ENCODE results near the gene MEAF6.

The MEAF6 gene

DNA sequence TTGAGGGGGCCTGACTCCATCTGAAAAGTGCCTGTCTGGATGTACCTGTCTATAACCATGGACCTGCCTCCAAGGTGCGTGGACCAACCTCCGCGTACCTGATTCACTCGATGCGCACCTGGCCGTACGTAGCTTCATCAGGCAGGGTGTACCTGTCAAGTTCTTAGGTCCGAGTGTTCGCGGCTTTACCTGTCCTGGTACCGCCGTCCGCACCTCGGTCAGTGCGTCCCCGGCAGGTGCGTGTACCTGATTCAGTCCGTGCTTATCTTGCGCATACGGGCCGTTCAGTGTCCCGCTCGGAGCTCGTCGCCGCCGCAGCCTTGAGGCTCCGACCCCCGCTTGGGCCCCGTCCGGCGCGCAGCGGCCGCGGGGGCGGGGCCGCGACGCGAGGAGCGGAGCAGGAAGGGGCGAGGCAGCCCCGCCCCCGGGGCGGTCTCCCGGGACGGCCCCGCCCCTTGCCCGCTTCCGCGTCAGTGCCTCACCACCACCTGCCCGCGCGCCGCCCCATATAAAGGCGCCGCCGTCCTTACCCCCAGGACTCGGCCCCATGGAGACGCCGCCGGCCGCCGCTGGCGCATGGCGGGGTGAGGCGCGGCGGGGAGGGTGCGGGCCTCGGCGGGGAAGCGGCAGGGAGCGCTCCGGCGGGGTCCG lies 40.4 kb downstream of the MEAF6 start, which contains the start of gene ZC3H12A:
ZC3H12A (plus strand) TSS at position 535 of the 651 bp plus-strand sequence. CDS start 917 bp downstream, outside the sequence.
- DNase-seq (ENCODE audit: low read depth, low spot score), result no peak

DNA sequence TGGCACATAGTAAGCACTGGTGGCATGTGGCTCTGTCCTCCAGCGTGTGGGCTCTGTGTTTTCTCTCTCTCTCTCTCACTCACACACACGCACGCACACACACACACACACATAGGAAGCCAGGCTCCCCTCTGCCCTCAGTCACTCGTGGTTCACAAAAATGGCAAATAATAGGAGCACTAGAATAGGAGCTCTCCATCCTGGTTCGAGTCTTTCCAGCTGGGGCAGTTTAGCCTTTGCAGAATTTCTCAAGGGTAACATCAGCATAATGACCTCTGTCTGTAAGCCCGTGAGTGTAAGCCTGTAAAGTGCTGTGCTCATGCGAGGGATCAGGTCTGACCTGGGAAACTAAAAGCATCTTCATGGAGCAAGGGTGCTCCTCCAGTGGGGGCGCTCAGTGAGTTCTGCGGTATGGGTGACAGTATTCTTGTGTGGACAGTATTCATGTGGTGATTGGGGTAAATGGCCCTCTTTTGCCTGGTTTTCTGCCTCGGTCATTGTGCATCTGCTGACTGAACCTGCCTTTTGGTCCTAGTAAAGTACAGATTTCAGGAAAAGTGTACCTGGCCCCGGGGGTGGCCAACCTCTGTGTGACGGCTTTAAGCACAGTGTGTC lies 41.0 kb downstream of the MEAF6 start:
- DNase-seq (ENCODE audit: low read depth, low spot score), result no peak

DNA sequence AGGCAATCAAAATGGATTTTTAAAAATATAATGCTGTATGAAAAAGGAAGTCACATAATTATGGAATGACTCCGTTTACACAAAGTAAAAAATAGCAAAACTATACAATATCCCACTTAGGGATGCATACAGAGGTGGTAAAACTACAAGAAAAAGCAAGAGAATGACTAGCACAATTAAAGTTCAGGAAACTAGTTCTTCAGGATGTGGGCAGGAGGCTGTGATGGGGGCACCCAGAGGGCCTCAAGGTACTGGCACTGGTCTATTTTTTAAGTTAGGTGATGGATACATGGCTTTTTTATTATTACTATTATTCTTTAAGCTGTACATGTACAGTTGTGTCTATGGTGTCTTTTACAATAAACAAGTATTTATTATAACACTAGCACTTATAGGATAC lies 41.6 kb downstream of the MEAF6 start:
- DNase-seq (ENCODE audit: low read depth, low spot score), result no peak

DNA sequence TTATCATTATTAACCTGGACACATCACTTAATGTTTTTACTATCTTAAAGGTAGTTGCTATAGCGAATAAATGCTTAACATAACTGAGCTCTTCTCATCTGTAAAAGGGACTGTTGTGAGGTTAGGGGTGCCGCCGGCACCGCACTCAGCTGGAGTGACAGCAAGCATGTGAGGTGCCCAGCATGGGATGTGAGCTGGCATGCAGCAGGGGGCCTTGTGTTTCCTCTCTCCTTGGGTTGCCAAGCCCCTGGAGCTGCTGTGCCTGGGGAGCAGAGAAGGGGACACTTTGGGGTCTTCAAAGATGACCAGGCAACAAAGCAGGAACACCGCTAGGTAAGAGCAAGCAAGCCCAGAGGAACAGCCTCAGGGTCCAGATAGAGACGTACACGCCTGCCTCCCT lies 42.3 kb downstream of the MEAF6 start:
- no peak for DNase-seq (ENCODE audit: low read depth, low spot score)

DNA sequence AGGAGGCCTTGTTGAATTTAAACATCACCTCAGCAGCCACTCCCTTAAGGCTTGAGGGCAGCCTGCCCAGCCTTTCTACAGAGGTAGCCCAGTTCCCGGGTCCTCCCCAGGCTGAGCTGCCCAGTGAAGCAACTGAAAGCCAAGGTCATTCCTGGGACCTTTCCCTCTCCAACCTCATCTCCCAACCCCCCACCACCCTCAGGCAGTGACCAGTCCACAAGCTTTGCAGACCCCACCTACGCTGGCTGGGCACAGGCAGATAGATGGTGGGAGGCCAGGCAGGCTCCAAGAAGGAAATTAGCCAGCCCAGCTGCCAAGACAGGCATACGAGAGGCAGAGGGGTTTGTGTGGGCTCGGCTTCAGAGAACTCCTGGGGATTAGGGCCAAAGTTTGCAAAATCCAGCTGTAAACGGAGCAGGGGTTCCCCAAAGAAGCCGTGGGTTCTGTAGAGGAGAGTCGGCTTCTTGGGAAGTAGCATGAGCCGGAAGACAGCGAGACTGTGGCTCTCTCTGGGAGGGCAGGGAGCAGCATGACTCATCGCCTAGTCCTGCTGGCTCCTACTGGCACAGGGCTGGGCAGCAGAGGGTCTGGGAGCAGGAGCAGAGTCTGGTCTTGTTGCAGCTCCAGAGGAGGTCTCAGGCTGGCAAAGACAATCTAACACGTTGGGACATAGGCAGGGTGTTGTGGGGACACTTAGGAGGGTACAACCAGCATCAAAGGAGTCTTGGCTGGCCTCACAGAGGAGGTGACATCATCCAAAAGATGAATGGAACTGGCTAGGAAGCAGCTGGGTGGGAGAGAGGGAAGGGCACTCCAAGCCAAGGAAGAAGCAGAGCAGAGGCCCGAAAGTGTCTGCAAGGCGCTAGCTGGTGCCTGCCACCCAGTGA lies 43.0 kb downstream of the MEAF6 start:
- peak; percentile 85 for DNase-seq (ENCODE audit: low read depth, low spot score)

DNA sequence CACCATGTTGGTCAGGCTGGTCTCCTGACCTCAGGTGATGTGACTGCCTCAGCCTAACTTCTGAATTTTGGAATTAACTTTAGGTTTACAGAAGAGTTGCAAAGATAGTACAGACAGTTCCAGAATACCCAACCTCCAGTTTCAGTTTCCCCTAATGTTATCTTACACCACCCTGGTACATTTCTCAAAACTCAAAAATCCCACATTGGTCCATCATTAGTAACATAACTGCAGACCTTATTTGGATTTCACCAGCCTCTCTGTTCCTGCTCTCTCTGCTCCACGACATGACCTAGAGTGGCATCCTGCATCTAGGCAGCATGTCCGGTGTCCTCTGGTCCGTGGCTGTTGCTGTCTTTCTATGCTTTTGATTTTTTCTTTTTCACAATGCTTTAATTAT lies 45.2 kb downstream of the MEAF6 start:
- DNase-seq (ENCODE audit: low read depth, low spot score), result no peak

DNA sequence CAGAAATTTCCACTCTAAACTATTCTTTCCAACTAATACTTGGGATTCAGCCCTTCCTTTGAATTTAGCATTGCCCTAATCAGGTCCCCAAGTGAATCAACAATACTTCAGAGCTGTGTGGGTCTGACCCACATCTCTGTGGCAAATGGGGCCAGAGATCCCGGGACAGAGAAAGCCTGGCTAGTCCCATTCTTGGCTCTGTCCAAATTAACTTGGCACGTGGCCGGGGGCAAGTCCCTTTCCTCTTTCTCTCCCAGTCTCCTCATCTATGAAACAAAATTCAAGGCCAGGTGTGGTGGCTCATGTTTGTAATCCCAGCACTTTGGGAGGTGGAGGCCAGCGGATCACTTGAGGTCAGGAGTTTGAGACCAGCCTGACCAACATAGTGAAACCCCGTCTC lies 46.5 kb downstream of the MEAF6 start:
- no peak for DNase-seq (ENCODE audit: low read depth, low spot score)

DNA sequence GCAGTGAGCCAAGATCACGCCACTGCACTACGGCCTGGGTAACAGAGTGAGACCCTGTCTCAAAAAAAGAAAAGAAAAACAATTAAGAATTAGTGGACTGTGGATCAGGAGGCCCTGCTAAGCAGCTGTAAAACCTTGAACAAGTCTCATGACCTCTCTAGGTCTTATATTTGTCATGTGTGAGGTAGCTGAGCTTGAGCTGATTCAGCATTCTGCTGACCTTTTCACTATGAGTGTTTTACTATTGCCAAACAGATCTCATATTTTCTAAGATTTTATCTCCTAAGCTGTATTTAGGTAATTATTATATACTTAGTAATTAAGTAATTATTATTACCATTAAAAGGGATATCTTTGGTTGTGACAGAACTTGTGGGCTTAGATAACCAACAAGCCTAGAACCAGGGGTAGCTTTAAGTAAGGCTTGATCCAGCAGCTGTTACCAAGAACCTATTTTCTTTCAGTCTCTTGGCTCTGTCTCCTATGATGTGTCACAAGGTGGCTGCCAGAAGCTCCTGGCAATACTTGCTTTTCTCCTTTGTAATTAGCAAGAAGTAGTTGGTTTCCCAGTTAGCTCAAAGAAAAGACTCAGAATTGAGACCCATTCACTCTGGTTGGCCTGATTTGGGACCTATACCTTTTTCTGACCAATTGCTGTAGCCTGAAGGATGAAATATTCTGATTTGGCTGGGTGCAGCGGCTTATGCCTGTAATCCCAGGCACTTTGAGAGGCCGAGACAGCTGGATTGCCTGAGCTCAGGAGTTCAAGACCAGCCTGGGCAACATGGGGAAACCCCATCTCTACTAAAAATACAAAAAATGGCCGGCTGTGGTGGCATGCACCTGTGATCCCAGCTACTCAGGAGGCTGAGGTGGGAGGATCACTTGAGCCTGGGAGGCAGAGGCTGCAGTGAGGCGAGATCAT lies 48.7 kb downstream of the MEAF6 start:
- DNase-seq (ENCODE audit: low read depth, low spot score), result no peak

DNA sequence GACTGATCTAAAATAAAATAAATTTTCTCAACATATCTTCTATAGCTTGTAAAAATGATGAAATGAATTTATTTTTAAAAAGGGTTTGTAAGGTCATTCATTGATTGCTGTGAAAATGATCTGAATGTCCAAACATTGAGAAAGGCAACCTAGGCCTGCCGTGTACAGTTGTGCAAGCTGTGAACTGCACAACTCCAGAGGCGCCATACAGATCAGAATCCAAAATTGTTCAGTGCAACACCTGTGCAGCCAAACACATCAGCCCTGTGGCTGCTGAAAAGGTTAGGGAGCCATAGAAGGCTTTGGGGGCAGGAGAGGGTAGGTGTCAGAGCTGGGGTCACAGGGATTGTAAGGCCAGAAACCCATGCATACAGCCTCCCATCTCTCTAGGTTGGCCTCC lies 50.1 kb downstream of the MEAF6 start:
- no peak for DNase-seq (ENCODE audit: low read depth, low spot score)

DNA sequence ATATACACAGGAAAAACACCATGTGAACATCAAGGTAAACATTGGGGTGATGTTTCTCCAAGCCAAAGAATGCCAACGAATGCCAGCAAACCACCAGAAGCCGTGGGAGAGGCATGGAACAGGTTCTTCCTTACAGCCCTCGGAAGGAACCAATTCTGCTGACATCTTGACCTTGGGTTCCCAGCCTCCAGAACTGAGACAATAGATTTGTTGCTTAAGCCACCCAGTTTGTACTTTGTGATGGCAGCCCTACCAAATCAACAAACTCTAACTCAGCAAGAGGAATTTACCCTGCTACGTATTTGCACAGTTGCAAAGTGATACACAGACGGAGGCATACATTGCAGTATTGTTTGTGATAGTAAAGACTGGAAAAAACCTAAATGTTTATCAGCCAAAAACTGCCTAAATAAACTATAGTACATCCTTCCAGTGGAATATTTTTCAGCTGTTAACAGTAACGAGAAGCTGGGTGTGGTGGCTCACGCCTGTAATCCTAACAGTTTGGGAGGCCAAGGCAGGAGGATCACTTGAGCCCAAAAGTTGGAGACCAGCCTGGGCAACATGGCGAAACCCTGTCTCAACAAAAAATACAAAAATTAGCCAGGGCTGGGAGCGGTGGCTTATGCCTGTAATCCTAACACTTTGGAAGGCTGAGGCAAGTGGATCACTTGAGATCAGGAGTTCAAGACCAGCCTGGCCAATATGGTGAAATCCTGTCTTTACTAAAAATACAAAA lies 52.7 kb downstream of the MEAF6 start:
- DNase-seq (ENCODE audit: low read depth, low spot score), result no peak

DNA sequence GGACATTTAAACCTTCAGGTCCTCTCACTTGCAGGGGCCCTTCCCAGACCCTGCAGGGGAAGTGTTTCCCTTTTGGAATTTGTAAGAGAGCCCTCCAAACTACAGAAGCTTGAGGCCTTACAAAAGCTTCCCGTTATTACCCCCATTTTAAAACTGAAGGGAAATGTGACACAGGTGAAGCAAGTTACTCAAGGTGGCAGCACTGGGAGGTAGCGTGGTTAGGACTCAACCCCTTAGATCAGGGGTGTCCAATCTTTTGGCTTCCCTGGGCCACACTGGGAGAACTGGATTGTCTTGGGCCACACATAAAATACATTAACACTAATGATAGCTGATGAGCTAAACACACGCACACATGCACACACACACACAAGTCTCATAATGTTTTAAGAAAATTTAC lies 56.0 kb downstream of the MEAF6 start:
- DNase-seq (ENCODE audit: low read depth, low spot score), result no peak

DNA sequence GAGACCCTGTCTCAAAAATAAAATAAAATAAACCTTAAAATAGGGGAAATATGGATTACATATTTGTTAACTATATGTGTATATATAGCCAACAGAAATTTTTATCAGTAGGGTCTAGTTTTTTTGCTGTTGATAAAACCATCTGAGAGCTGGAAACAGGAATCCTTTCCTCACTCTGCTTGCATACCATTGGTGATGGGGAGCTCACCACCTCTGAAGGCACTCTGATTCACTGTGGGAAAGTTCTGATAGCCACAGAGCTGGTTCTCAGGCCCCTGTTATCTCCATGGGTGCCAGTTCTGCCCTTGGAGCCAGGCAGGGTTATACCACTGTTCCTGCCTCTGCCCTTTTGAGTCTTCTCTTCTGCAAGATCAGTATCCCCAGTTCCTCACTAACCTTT lies 58.0 kb downstream of the MEAF6 start:
- DNase-seq (ENCODE audit: low read depth, low spot score), result no peak

DNA sequence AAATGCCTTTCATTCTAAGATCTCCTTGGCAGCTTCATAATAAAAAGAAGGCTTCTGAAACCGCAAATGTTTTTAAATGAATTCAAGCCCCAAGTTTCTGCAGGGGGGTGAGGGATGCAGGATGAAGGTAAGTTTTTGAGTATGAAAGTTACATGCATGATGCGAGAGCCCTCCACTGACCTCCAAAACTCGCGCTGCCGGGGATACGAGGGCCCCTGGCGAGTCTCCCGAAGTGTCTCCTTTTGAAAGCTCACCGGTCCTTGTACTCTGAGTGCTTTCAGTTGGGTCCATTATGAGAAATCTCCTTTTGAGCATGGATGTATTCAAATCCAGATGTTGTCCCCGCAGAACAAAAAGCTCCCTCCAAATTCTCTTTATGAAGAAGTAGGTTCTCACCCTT lies 59.0 kb downstream of the MEAF6 start:
- DNase-seq (ENCODE audit: low read depth, low spot score), result no peak

DNA sequence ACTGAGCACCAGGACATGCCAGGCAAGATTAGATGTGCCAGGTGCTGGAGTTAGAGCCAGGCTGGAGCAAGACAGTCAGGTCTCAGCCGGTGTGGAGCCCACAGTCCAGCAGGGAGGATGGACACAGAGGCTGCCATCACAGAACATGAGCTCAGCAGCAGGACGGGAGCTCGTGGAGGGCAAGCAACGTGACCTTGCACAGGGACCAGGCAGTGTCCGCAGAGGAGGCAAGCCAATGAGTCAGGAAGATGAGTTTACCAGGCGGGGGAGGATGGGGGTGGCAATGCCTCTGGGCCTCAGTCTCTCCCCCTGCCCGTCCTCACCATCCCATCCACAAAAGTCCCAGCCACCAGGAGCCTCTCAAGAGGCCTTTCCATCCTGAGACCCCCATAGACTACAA lies 60.9 kb downstream of the MEAF6 start:
- no peak for DNase-seq (ENCODE audit: low read depth, low spot score)

DNA sequence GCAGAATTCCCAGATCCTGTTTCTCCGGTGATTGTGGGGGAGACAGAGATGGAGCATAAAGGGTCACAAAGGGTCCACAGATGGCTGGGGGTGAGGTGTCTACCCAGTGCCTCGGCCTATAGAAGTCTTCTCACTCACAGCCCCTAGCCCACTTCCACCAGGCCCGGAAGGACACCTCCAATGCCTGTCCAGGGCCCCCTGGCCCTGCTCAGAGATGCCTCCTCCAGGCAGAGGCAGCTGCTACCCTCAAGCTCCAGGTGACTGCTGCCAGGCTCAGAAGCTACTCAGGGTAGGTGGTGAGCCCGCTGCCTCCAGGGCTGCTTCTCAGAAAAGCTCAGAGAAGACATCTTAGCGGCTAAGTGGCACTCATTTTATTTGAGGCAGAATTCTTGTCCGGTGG lies 62.1 kb downstream of the MEAF6 start:
- DNase-seq (ENCODE audit: low read depth, low spot score), result no peak

DNA sequence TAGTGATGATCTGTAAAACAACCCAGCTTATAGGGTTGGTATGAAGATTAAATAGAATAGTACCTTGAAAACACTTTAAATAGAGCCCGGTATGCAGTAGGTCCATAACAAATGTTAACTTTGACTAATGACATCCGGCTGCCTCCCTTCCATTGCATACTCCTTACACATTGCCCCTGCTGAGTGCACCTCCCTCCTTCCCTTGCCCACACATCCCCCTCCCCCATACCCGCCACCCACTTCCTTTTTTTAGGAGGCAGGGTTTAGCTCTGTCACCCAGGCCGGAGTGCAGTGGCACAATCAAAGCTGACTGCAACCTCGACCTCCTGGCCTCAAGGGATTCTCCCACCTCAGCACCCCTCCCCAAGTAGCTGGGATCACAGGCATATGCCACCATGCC lies 64.6 kb downstream of the MEAF6 start:
- no peak for DNase-seq (ENCODE audit: low read depth, low spot score)

DNA sequence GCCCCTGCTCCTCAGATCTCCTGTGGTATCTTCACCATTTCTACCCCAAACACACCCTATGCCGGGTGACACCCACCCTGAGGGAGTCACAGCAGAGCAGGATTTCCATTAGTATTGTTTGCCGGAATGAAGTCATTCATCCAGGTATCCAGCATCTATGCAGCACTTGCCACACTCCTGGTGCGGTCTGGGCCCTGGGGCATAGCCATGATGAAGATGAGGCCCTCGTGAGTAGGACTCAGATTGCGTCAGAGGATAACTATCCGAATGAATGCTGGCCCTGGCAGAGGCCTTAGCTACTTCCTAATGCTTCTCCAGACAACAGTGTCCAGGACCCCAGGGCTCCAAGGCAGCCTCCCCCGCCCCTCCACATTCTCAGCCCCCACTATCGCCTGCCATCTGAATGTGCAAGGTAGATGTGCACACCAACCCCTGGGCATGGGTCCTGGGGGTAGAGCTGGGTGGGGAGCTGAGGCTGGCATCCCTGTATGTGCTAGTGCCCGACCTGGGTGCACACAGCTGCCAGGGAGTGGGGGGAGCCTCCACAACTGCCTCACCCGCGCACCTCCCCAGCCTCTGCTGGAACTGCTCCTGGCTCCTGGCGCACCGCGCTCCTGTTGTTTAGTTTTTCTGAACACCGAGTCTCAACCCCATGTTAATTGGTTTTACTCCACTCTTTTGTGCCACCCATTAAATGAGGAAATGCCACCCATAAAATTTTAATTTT lies 65.7 kb downstream of the MEAF6 start:
- DNase-seq (ENCODE audit: low read depth, low spot score), result no peak

DNA sequence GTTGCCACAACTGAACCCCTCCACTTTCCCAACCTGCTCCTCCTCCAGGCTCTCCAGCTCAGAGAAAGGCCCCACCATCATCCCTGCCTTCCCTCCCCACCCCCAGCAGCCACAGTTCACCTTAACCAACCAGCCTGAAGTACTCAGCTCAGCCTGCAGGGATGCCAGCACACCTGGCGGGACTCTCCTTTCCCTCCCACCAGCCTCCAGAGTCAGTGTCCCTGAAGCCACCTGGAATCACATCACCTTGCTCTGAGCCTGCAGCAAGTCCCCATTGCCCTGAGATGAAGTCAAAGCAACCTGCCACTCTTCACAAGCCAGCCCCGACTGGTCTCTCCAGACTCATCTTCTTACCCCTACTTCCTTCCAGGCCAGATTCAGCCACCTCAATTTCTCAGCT lies 66.4 kb downstream of the MEAF6 start:
- DNase-seq (ENCODE audit: low read depth, low spot score), result no peak

DNA sequence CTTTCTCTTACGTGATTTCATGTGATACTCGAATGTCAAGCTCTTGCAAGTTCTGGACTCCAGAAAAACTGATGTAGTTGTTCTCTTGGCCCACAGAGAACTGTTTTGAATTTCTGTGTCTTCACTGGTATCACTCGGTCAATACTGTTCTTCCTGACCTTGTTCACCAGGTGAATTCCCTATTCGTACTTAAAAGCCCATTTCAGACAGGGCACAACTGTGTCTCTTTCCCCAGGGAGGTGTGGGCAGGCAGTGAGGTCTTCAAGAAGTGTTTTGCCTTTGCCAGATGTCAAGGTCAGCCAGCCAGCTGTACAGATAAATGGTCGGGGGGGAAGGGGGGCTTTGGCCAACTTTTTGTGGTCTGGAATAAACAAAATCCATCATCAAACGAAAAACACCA lies 67.7 kb downstream of the MEAF6 start:
- DNase-seq (ENCODE audit: low read depth, low spot score), result no peak

DNA sequence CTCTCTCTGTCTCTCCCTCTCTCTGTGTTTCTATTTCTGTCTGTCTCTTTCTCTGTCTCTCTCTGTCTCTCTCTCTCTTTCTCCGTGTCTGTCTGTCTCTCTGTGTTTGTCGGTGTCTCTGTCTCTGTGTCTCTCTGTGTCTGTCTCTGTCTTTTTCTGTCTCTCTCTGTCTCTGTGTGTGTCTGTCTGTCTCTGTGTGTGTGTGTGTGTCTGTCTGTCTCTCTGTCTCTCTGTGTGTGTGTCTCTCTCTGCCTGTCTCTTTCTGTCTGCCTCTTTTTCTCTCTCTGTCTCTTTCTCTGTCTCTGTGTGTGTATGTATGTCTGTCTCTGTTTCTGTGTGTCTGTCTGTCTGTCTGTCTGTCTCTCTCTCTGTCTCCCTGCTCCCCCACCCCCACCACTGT lies 71.9 kb downstream of the MEAF6 start:
- no peak for DNase-seq (ENCODE audit: low read depth, low spot score)

All from smooth muscle cell of the brain vasculature (primary cell).